GM11168 (cell line): Measurements from ENCODE around the gene DNPH1.

ENCODE experiments used
- in situ Hi-C: fragments of 300-500 bp; cut with MboI; formaldehyde crosslinking; loops from one replicate; pipeline ENCODE4 v1.12.0; 2022; ENCODE audit warnings: low sequenced_read_pairs; ENCODE audit not compliant: unreplicated experiment

The DNPH1 gene

GRCh38 chr6:43186019-43186418 is 43.3 kb downstream of the DNPH1 start:
- in situ Hi-C loops: no loop called here

DNA sequence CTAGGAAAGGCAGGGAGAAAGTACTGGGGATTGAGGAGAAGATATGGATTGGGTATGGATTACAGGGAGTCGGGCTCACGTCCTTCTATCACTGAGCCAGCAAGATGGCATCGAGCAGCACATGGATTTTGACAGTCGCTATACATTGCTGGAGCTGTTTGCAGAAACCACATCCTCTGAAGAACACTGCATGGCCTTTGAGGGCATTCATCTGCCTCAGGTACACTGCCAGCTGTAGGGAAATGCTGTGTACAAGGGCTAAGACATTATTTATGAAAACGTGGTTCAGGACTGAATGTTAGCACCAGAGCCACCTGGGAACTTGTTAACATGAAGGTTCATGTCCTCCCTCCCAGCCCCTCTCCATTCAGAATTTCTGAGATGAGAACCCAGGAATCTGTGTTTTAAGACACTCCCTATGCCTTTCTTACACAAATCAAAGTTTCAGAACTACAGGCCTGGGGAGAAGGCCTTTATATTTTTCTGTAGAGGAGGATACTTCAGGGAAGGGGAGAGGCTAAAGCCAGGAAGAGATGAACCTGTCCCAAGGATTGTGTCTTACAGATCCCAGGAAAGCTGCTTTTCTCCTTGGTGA is 43.8 kb downstream of the DNPH1 start:
- in situ Hi-C loops: no loop called here

DNA sequence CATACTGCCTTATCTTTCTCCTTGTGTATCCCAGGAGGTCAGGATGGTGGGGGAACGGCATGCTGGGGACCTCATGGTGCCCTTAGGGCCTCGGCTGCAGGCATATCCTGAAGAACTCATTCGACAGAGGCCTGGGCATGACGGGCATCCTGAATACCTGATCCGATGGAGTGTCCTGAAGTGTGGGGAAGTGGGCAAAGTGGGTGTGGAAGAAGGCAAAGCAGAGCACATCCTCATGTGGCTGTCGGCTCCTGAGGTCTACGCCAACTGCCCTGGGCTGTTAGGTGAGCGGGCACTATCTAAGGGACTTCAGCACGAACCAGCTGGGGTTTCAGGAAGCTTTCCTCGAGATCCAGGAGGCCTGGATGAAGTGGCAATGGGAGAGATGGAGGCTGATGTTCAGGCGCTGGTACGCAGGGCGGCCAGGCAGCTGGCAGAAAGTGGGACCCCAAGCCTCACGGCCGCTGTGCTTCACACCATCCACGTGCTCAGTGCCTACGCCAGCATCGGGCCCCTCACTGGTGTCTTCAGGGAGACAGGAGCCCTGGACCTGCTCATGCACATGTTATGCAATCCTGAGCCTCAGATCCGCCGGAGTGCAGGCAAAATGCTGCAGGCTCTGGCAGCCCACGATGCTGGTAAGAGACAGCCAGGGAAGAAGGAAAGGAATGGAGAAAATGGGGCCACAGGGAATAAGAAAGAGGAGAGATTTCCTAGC is 44.9 kb downstream of the DNPH1 start:
- in situ Hi-C loops: no loop called here

DNA sequence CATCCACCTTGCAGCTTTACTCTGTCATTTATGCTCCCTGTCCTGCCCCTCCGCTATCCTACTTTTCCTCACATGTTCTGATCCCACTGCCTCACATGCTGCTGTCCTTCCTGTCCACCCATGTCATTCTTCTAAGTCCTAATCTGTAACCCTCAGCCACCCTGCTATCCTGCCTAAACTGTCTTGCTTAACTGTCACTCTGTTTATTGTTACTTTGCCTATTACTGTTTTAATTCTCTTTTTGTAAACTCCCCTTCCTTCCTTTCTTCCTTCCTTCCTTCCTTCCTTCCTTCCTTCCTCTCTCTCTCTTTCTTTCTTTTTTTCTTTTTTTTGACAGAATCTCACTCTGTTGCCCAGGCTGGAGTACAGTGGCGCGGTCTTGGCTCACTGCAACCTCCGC is 45.8 kb downstream of the DNPH1 start:
- in situ Hi-C loops: no loop called here

DNA sequence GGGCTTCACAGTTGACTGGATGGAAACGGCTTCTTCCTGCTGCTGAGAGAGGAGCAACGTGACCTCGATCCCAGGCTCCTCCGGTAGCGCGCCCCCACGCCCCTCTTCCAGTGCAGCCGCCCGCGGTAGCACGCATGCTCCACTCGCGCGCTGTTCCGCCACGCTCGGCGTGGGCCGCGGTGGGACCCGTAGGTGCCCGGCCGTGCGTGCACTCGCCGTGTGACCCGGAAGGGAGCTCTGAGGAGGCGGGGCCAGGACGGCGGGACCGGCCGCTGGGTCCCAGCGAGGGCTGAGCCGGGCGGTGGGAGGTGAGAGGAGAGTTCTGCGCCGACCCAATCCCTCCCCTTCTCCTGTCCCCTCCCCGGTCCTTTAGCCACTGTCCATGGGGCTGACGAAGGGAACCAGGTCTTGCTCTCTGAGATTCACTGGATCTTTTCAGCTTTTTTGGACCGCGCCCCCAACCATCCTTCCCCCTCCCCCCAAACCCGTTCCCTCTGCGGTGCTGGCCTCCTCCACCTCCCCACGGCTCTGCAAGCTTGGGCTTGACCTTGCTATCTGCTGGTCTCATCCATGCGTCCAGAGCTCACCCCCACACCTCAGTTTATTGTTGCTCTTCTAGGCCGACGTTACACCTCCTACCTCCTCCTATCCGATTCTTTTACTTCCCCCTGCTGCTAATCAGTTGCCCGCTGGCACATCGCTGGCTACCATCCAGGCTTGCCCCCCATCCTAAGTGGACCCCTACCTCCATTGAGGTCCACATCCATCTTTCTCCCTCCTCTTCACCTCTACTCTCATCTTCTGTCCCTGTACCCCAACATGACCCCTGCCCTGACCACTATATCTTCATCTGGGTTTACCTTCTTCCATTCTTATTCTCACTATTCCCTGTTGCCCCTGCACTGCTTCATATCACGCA is 47.1 kb downstream of the DNPH1 start, which contains the start of gene CUL9:
Gene CUL9 (plus strand): TSS at position 255 of the 919 bp plus-strand sequence. CDS start 2,115 bp downstream, outside the sequence.
- in situ Hi-C loops: no loop called here

DNA sequence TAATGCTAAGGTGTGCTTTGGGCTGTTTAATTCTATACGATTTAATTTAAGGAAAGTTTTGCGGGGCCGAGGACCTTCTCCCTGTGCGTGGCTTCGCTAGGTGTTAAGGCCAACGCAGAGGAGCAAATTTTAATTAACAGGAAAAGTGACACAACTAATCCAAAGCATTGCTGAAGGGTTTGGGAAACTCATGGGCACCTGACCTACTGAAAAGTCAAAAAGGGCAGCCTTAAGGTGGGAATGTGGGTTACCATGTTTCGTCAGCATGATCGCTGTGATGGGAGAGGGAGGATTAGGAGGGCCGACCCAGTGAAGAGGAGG is 47.7 kb downstream of the DNPH1 start:
- in situ Hi-C loops: no loop called here

DNA sequence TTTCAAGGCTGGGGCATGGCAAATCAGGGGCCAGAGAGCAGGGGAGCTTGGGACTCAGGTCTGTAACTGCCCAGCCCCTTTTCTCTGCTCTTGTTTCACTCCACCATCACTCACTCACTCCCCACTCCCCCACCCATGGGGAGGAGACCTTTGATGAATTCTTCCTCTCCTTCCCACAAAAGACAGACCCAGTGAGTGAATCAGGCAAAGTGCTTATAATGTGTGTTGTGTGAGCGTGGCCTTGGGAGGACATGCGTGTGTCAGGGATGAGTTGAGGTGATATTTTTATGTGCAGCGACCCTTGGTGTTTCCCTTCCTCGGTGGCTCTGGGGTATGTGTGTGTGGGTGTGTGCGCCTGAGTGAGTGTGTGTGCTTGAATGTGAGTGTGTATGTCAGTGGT is 48.3 kb downstream of the DNPH1 start:
- in situ Hi-C loops: no loop called here

GRCh38 chr6:43180058-43180457 is 49.2 kb downstream of the DNPH1 start:
- in situ Hi-C loops: no loop called here

GRCh38 chr6:43178951-43179830 is 50.1 kb downstream of the DNPH1 start:
- in situ Hi-C loops: no loop called here

DNA sequence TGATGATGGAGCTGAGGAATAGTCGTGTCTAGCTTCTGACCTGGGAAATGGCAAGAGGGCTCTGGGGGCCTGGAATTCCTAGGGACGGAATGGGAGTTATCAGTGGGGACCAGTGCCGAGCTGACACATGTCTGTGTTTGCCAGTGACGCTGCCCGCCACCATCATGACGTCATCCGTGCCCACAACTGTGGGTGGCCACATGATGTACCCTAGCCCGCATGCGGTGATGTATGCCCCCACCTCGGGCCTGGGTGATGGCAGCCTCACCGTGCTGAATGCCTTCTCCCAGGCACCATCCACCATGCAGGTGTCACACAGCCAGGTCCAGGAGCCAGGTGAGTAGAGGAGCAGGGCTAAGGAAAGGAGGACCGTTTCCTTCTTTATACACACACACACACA is 51.1 kb downstream of the DNPH1 start:
- in situ Hi-C loops: no loop called here

DNA sequence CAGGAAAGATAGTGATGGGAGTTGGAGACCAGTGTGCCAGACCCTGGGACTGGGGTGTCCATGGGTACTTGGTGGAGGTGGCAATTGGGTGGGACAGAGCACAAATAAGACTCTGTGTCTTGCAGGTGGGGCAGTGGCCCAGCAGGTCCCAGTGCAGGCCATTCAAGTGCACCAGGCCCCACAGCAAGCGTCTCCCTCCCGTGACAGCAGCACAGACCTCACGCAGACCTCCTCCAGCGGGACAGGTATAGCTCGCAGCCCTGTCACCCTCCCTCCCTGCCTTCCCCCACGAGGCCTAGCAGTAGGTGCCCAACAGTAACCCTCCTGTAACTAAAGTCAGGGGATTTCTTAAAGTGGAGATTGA is 52.9 kb downstream of the DNPH1 start:
- in situ Hi-C loops: no loop called here

- in situ Hi-C loops: no loop called here
These were observed 53.4 kb downstream of the DNPH1 start for GRCh38 chr6:43175676-43176422.
